Peyer's patch (tissue), 4 donors: ENCODE measurements around the gene TLR9. TPM values are rescaled to one million over a fixed set of nuclear protein-coding genes. Genes with fewer than 3 reads are reported as not detected.

Source experiments
- DNase-seq, 3 donors: peaks; one replicate each; pipeline ENCODE4 v3.0.0-alpha.2; 2017 to 2019
- H3K27ac ChIP-seq, 4 donors: fragments of 200-600 bp; sonication (generic); one replicate each; pipeline ENCODE4 v1.5.1; 2016 to 2019
- H3K27me3 ChIP-seq, 2 donors: fragments of 200-600 bp; sonication (generic); one replicate each; pipeline ENCODE4 v1.5.1; 2019
- H3K36me3 ChIP-seq, 3 donors: fragments of 200-600 bp; sonication (generic); one replicate each; pipeline ENCODE4 v1.5.1; 2016 to 2019
- H3K4me1 ChIP-seq, 4 donors: fragments of 200-600 bp; sonication (generic); one replicate each; pipeline ENCODE4 v1.5.1; 2016 to 2019
- H3K4me3 ChIP-seq, 4 donors: fragments of 200-600 bp; sonication (generic); 1 replicate in 3 of 4; 2 replicates in 1 of 4; pipeline ENCODE4 v1.5.1; 2016 to 2019; ENCODE audit warnings: mild to moderate bottlenecking in 1 of 4
- H3K9me3 ChIP-seq, 4 donors: fragments of 200-600 bp; sonication (generic); one replicate each; pipeline ENCODE4 v1.5.1; 2016 to 2019; ENCODE audit warnings: mild to moderate bottlenecking in 1 of 4
- CTCF ChIP-seq, 6 experiments: fragments of 450-650 bp in 4 of 6; fragments of 200-600 bp in 2 of 6; sonication (generic) in 1 of 6; IDR thresholded peaks; one replicate each; pipeline ENCODE4 v1.5.1; 2017 to 2019; ENCODE audit warnings: antibody characterized with exemption in 6 of 6, mild to moderate bottlenecking in 3 of 6, moderate library complexity in 1 of 6
- POLR2A ChIP-seq, 2 donors: fragments of 450-650 bp; IDR thresholded peaks; one replicate each; pipeline ENCODE4 v1.5.1; 2017; ENCODE audit warnings: antibody characterized with exemption in 2 of 2, mild to moderate bottlenecking in 2 of 2, moderate library complexity in 2 of 2
- total RNA-seq, 4 donors: library from RNA; depleted of rRNA; stranded (reverse); fragments of >200 nt; gene quantifications; one replicate each; pipeline ENCODE4 v1.1.0, GENCODE V29; 2016

Gene TLR9
- total RNA-seq, 4 donors from 2014 or later, result 0.27 to 1.7 TPM; not detected in 2

GRCh38 chr3:52232279-52233107 lies 7.0 kb upstream of the TLR9 start:
- TF ChIP-seq CTCF (IDR thresholded peaks at IDR 0.05) (no peak), POLR2A (IDR thresholded peaks at IDR 0.05) (no peak)

GRCh38 chr3:52231502-52232278 lies 6.2 kb upstream of the TLR9 start:
- H3K9me3 ChIP-seq, result no peaks in the 10 kb centered on the region
- H3K27me3 ChIP-seq, result no peaks in the 10 kb centered on the region
- H3K4me1 ChIP-seq, result peaks cover 0 to 20% (median 13%) of the 10 kb centered on the region in 4 donors
- H3K27ac ChIP-seq, result peak overlapping the region in 1 of 4 donors; percentile 32
- H3K4me3 ChIP-seq, result no peak overlapping the region
- peaks cover 0 to 72% (median 3%) of the 10 kb centered on the region in 3 donors for H3K36me3 ChIP-seq
- DNase-seq, result peak; percentile 81 to 89 (median 89)
- no peak for TF ChIP-seq POLR2A (IDR thresholded peaks at IDR 0.05)
- peak; percentile 87 to 96 (median 92) for TF ChIP-seq CTCF (IDR thresholded peaks at IDR 0.05)

More at GRCh38 chr3:52232279-52233107, 7.0 kb upstream of the TLR9 start:
- no peak overlapping the region for H3K4me3 ChIP-seq
- peaks cover 0 to 71% (median 3%) of the 10 kb centered on the region in 3 donors for H3K36me3 ChIP-seq
- no peak overlapping the region for H3K27ac ChIP-seq
- H3K9me3 ChIP-seq, result no peaks in the 10 kb centered on the region
- peaks cover 0 to 28% (median 11%) of the 10 kb centered on the region in 4 donors for H3K4me1 ChIP-seq
- peak in 1 of 3 donors; percentile 42 for DNase-seq
- H3K27me3 ChIP-seq, result no peaks in the 10 kb centered on the region

- H3K27ac ChIP-seq, result peak overlapping the region in 1 of 4 donors; percentile 32
- no peaks in the 10 kb centered on the region for H3K9me3 ChIP-seq
- TF ChIP-seq CTCF (IDR thresholded peaks at IDR 0.05), result no peak
- no peak for TF ChIP-seq POLR2A (IDR thresholded peaks at IDR 0.05)
- peak in 1 of 3 donors; percentile 44 for DNase-seq
- H3K4me3 ChIP-seq, result no peak overlapping the region
- peaks cover 0 to 27% (median 13%) of the 10 kb centered on the region in 4 donors for H3K4me1 ChIP-seq
- H3K36me3 ChIP-seq, result peaks cover 0 to 72% (median 3%) of the 10 kb centered on the region in 3 donors
- H3K27me3 ChIP-seq, result no peaks in the 10 kb centered on the region
These were observed 5.5 kb upstream of the TLR9 start for GRCh38 chr3:52230889-52231499.

DNA sequence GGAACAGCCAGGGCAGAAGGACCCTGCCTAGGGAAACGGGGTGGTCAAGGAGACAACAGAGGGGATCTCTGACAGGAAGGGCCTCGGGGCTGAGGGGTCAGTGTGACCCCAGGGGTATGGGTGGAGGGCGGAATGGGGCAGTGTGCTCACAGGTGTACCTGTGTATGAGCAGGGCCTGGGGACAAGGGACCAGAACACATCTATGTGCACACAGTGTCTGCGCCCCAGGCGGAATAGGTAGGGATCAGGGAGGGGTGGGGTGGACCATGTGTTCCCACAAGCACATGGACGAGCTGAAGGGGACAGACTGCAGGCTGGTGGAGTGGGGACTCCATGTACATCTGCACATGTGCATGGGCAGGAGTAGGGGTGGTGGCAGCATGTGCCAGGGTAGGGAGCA lies 5.0 kb upstream of the TLR9 start:
- TF ChIP-seq POLR2A (IDR thresholded peaks at IDR 0.05) (no peak), CTCF (IDR thresholded peaks at IDR 0.05) (no peak)
- H3K36me3 ChIP-seq, result peaks cover 0 to 72% (median 3%) of the 10 kb centered on the region in 3 donors

GRCh38 chr3:52229656-52230055 lies 4.2 kb upstream of the TLR9 start:
- no peaks in the 10 kb centered on the region for H3K9me3 ChIP-seq
- peaks cover 0 to 66% (median 3%) of the 10 kb centered on the region in 3 donors for H3K36me3 ChIP-seq
- H3K27me3 ChIP-seq, result no peaks in the 10 kb centered on the region
- DNase-seq, result no peak
- no peak overlapping the region for H3K27ac ChIP-seq
- no peak for TF ChIP-seq POLR2A (IDR thresholded peaks at IDR 0.05)
- no peak for TF ChIP-seq CTCF (IDR thresholded peaks at IDR 0.05)
- no peak overlapping the region for H3K4me3 ChIP-seq
- H3K4me1 ChIP-seq, result peaks cover 0 to 24% (median 9%) of the 10 kb centered on the region in 4 donors

More for the DNA sequence above, 5.0 kb upstream of the TLR9 start:
- Histone ChIP-seq H3K4me1 (peaks cover 0 to 24% (median 11%) of the 10 kb centered on the region in 4 donors), H3K27me3 (no peaks in the 10 kb centered on the region), H3K4me3 (no peak overlapping the region), H3K27ac (no peak overlapping the region), H3K9me3 (no peaks in the 10 kb centered on the region)
- peak in 2 of 3 donors; percentile 34 to 44 for DNase-seq
